Endothelial cell of umbilical vein (primary cell): Measurements from ENCODE around the gene LMF1.

ENCODE experiments used
- EZH2 ChIP-seq: IDR thresholded peaks from 2 replicates; pipeline ENCODE4 v1.6.1; 2012; ENCODE audit warnings: borderline replicate concordance, low read depth, mild to moderate bottlenecking, moderate library complexity, low read length, inconsistent platforms; ENCODE audit not compliant: severe bottlenecking
- GATA2 ChIP-seq: IDR thresholded peaks from 2 replicates; pipeline ENCODE4 v1.7.0; 2011; ENCODE audit warnings: low read depth, mild to moderate bottlenecking, moderate library complexity, mixed read lengths, low read length; ENCODE audit not compliant: insufficient read length, insufficient read depth
- POLR2A ChIP-seq: IDR thresholded peaks from 2 replicates; pipeline ENCODE4 v1.6.1; 2012; ENCODE audit warnings: low read depth, mild to moderate bottlenecking, control low read depth, low read length
- POLR2AphosphoS5 ChIP-seq: IDR thresholded peaks from 2 replicates; pipeline ENCODE4 v1.6.1; 2012; ENCODE audit warnings: low read depth, mild to moderate bottlenecking, control low read depth, low read length, moderate library complexity; ENCODE audit not compliant: insufficient read depth
- TF ChIP-seq, protein P1 (sequence below), 2 donors: IDR thresholded peaks; 1 replicate in 1 of 2; 2 replicates in 1 of 2; pipeline ENCODE4 v1.5.1; 2011; ENCODE audit warnings: low read length in 2 of 2, mild to moderate bottlenecking in 2 of 2, moderate library complexity in 2 of 2, control low read depth in 1 of 2, inconsistent platforms in 1 of 2, low read depth in 1 of 2; ENCODE audit not compliant: insufficient read depth in 1 of 2; ENCODE audit errors: extremely low read depth in 1 of 2
- TF ChIP-seq, protein P2 (sequence below): IDR thresholded peaks from 2 replicates; pipeline ENCODE4 v1.6.1; 2011; ENCODE audit not compliant: insufficient read depth, insufficient read length

DNA sequence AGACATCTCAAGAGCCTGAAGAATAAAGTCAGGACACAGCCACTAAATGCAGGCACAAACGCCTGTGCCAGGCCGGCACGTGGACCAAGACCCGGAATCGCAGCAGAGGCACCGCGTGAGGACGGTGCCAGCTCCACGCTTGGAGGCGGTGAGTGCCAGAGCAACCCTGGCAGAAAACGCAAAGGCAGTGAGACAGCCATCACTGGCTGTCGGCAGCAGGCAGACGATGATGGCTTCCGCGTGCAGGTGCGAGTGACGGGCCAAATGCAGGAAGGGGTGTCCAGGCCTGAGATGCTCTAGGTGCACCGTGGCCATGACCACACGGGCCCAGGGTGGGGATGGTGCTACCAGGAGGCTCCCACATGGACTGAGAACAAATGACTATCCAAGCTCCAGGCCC, 78.8 kb downstream of the LMF1 start:
- TF ChIP-seq POLR2A (no peak), EZH2 (no peak), GATA2 (no peak), POLR2AphosphoS5 (no peak)
- TF ChIP-seq, protein P1, sequence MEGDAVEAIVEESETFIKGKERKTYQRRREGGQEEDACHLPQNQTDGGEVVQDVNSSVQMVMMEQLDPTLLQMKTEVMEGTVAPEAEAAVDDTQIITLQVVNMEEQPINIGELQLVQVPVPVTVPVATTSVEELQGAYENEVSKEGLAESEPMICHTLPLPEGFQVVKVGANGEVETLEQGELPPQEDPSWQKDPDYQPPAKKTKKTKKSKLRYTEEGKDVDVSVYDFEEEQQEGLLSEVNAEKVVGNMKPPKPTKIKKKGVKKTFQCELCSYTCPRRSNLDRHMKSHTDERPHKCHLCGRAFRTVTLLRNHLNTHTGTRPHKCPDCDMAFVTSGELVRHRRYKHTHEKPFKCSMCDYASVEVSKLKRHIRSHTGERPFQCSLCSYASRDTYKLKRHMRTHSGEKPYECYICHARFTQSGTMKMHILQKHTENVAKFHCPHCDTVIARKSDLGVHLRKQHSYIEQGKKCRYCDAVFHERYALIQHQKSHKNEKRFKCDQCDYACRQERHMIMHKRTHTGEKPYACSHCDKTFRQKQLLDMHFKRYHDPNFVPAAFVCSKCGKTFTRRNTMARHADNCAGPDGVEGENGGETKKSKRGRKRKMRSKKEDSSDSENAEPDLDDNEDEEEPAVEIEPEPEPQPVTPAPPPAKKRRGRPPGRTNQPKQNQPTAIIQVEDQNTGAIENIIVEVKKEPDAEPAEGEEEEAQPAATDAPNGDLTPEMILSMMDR (IDR thresholded peaks at IDR 0.05; ENCODE audit: extremely low read depth in 1 of 2, insufficient read depth in 1 of 2, low read depth in 1 of 2, low read length in 2 of 2): no peak
- TF ChIP-seq, protein P2, sequence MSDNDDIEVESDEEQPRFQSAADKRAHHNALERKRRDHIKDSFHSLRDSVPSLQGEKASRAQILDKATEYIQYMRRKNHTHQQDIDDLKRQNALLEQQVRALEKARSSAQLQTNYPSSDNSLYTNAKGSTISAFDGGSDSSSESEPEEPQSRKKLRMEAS: no peak
